Testis (tissue), 2 donors: ENCODE data around the gene MLPH.

Source experiments
- POLR2A ChIP-seq: fragments of 450-650 bp; IDR thresholded peaks from one replicate; pipeline ENCODE4 v1.6.1; 2017; ENCODE audit warnings: antibody characterized with exemption, mild to moderate bottlenecking, moderate library complexity
- TF ChIP-seq, protein P1 (sequence below), 3 experiments: fragments of 450-650 bp in 2 of 3; fragments of 200-600 bp in 1 of 3; sonication (generic) in 1 of 3; IDR thresholded peaks; one replicate each; pipeline ENCODE4 v1.5.1; 2016 to 2019; ENCODE audit warnings: antibody characterized with exemption in 3 of 3, mild to moderate bottlenecking in 2 of 3, moderate library complexity in 1 of 3

DNA sequence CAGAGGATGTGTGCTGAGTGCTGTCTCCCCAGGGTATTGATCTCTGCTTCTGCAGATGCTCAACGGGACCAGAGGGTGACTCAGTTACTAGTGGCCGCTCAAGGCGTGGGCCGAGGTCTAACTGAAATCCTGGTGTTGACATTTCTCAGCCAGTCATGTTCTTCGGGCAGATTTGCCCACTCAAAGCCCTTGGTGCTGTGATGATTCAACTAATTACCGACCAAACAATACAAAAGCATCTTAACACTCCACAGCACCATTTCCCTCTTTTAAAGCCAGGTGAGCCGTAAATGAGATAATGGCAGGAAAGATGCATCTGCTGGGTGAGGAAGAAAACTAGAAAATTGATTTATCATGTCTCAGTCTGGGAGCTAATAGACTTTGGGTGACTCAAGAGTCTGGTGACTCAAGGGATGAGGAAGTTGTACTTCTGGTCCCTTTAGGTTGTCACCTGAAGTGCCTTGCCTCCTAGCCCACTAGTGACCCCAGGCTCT, 46.7 kb downstream of the MLPH start:
- TF ChIP-seq, protein P1, sequence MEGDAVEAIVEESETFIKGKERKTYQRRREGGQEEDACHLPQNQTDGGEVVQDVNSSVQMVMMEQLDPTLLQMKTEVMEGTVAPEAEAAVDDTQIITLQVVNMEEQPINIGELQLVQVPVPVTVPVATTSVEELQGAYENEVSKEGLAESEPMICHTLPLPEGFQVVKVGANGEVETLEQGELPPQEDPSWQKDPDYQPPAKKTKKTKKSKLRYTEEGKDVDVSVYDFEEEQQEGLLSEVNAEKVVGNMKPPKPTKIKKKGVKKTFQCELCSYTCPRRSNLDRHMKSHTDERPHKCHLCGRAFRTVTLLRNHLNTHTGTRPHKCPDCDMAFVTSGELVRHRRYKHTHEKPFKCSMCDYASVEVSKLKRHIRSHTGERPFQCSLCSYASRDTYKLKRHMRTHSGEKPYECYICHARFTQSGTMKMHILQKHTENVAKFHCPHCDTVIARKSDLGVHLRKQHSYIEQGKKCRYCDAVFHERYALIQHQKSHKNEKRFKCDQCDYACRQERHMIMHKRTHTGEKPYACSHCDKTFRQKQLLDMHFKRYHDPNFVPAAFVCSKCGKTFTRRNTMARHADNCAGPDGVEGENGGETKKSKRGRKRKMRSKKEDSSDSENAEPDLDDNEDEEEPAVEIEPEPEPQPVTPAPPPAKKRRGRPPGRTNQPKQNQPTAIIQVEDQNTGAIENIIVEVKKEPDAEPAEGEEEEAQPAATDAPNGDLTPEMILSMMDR (IDR thresholded peaks at IDR 0.05) = no peak
- TF ChIP-seq POLR2A = no peak
